PC-9 (cell line): ENCODE data around the gene SNX27.

Experiments used
- EZH2 ChIP-seq: fragments of 200-600 bp; sonication (generic); IDR thresholded peaks from 2 replicates; pipeline ENCODE4 v1.8.0; 2017; ENCODE audit warnings: antibody characterized with exemption, low read depth
- TF ChIP-seq, protein P1 (sequence below): fragments of 200-600 bp; sonication (generic); conservative IDR thresholded peaks from 2 replicates; pipeline ENCODE4 v1.6.1; 2017; ENCODE audit warnings: mixed run types, antibody characterized with exemption, mild to moderate bottlenecking, moderate library complexity

DNA sequence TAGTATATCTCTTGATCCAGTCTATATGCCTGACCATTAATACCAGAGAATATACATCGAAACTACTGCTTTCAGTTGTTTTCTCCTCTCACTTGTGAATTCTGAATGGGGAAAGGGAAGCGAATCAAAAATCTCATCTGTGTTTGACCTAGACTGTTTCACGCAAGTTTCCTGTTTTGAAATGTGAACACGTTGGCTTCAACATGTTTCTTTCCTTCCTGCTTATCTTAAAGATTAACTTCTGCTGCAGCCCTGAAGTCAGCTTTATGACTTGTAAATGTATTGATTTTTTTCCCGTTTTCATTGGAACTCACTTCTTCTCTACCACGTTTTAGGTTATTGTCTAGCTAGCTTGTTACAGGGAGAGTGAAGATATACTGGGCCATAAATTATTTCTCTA lies 49.9 kb downstream of the SNX27 start:
- TF ChIP-seq EZH2, result no peak
- TF ChIP-seq, protein P1, sequence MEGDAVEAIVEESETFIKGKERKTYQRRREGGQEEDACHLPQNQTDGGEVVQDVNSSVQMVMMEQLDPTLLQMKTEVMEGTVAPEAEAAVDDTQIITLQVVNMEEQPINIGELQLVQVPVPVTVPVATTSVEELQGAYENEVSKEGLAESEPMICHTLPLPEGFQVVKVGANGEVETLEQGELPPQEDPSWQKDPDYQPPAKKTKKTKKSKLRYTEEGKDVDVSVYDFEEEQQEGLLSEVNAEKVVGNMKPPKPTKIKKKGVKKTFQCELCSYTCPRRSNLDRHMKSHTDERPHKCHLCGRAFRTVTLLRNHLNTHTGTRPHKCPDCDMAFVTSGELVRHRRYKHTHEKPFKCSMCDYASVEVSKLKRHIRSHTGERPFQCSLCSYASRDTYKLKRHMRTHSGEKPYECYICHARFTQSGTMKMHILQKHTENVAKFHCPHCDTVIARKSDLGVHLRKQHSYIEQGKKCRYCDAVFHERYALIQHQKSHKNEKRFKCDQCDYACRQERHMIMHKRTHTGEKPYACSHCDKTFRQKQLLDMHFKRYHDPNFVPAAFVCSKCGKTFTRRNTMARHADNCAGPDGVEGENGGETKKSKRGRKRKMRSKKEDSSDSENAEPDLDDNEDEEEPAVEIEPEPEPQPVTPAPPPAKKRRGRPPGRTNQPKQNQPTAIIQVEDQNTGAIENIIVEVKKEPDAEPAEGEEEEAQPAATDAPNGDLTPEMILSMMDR, result no peak
